ENCODE measurements around the gene ARHGAP29. TPM values are rescaled to one million over a fixed set of nuclear protein-coding genes. Genes with fewer than 3 reads are reported as not detected.

Gene ARHGAP29
- total RNA-seq, 4 donors from 2014 or later = 18.4 to 40.2 (median 23.7) TPM

DNA sequence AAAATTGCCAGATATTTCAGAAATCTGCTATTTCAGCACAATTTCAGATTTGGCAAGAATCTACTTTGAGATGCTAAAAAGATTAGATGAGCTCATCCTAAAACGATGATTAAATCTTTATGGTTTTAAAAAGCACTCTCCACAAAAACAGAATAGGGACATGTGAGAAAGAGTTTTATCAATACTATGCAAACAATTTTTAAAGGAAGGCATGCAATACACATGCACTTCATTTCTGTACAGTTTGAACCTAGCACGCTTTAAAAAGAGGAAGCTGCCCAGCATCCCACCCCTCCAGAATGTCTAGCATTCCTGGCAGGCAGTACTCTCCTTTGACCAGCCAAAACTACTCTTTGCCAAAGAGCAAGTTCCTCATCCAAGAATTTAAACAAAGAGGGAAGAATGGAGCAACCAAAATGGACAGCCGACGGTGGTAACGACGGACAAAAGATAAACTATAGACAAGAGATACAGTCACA is 1.3 kb downstream of the ARHGAP29 start:
- Histone ChIP-seq H3K4me1 (peaks cover 18 to 41% (median 36%) of the 10 kb centered on the region in 4 donors), H3K27me3 (peaks cover 0 to 22% (median 0%) of the 10 kb centered on the region in 4 donors), H3K9me3 (no peaks in the 10 kb centered on the region), H3K4me3 (peak overlapping the region; percentile 80 to 96 (median 90)), H3K27ac (replicated peaks in 1 of 4) (peak overlapping the region; percentile 87 to 92 (median 91)), H3K36me3 (no peaks in the 10 kb centered on the region)
- WGBS = 1% methylated on average over 6 of the region's 6 CpGs
- intact Hi-C loops (cut with DNase I) = loop anchor here (2.0 to 5.0 kb wide), 3 partner anchors 99 to 189 kb away; no protein-coding TSS in a partner anchor
- TF ChIP-seq POLR2A (IDR thresholded peaks at IDR 0.05; ENCODE audit: low read depth) (no peak), EP300 (IDR thresholded peaks at IDR 0.05) (no peak), POLR2AphosphoS5 (IDR thresholded peaks at IDR 0.05) (no peak)
- TF ChIP-seq, protein P1, sequence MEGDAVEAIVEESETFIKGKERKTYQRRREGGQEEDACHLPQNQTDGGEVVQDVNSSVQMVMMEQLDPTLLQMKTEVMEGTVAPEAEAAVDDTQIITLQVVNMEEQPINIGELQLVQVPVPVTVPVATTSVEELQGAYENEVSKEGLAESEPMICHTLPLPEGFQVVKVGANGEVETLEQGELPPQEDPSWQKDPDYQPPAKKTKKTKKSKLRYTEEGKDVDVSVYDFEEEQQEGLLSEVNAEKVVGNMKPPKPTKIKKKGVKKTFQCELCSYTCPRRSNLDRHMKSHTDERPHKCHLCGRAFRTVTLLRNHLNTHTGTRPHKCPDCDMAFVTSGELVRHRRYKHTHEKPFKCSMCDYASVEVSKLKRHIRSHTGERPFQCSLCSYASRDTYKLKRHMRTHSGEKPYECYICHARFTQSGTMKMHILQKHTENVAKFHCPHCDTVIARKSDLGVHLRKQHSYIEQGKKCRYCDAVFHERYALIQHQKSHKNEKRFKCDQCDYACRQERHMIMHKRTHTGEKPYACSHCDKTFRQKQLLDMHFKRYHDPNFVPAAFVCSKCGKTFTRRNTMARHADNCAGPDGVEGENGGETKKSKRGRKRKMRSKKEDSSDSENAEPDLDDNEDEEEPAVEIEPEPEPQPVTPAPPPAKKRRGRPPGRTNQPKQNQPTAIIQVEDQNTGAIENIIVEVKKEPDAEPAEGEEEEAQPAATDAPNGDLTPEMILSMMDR (IDR thresholded peaks at IDR 0.05) = no peak
- DNase-seq (ENCODE audit: extremely low spot score) = no peak

DNA sequence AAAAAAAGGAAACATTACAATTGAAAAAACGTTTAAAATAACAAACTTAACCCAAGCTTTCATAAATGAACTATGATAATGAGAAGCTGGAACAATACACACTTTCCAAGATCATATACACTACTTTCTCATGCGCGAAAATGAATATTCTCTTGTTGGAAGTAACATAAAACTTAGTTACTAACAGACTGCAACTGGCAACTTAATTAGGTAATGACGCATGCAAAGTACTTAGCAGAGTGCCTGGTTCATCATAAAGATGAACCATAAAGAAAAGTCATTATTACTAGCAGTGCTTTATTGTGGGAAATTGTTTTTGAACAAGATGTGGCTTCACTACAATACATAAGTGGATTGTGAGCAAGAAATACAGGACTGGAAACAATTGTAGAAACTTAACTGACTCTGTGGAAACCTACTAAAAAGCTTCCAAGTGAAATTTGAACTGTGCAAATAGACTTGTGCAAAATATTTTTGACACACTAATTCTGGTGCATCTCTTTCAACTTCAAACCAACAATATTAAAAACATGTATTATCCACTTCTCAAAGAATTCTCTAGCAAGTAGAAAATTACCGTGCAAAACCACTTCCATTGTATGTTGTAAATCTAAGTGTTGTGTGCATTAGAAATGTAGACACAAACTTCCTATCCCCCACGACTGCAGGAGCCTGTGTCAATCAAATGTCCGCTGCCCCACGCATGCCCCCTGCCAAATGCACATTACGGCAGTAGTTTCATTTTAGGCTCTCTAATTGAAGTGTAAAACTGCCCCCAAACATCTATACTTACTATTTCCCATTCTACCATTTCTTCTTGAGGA is 2.0 kb downstream of the ARHGAP29 start:
- 44% methylated on average over 9 of the region's 9 CpGs for whole genome bisulfite sequencing
- peak overlapping the region; percentile 80 to 96 (median 90) for H3K4me3 ChIP-seq
- peak overlapping the region; percentile 87 to 92 (median 91) for H3K27ac ChIP-seq (replicated peaks in 1 of 4)
- peaks cover 0 to 22% (median 0%) of the 10 kb centered on the region in 4 donors for H3K27me3 ChIP-seq
- TF ChIP-seq POLR2A (IDR thresholded peaks at IDR 0.05; ENCODE audit: low read depth) = no peak
- TF ChIP-seq EP300 (IDR thresholded peaks at IDR 0.05) = no peak
- no peak for TF ChIP-seq POLR2AphosphoS5 (IDR thresholded peaks at IDR 0.05)
- TF ChIP-seq, protein P1 (IDR thresholded peaks at IDR 0.05) = no peak
- no peak for DNase-seq (ENCODE audit: extremely low spot score)
- peaks cover 24 to 44% (median 39%) of the 10 kb centered on the region in 4 donors for H3K4me1 ChIP-seq
- intact Hi-C loops (cut with DNase I) = loop anchor here (2.0 to 5.0 kb wide), 3 partner anchors 99 to 188 kb away; no protein-coding TSS in a partner anchor
- H3K9me3 ChIP-seq = no peaks in the 10 kb centered on the region
- H3K36me3 ChIP-seq = no peaks in the 10 kb centered on the region

DNA sequence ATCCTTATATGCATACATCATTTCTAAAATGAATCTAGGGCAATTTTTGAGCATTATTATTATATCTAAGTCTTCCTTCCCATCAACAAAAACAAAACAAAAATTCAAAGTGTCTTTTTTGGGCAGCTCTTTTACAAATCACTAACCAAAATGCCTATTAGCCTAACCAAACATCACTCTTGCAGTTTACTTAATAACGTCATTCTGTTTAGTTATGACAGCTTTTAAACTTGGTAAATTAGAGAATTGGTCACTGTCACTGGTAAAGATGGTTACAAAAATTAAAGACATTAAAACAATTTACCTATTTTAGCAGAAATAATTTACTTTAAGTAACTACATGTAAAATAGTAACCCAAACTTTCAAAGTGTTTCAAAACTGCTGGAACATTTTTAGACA is 2.8 kb downstream of the ARHGAP29 start:
- intact Hi-C loops (cut with DNase I) = loop anchor here (5.0 kb wide), 2 partner anchors 172 to 187 kb away; no protein-coding TSS in a partner anchor

DNA sequence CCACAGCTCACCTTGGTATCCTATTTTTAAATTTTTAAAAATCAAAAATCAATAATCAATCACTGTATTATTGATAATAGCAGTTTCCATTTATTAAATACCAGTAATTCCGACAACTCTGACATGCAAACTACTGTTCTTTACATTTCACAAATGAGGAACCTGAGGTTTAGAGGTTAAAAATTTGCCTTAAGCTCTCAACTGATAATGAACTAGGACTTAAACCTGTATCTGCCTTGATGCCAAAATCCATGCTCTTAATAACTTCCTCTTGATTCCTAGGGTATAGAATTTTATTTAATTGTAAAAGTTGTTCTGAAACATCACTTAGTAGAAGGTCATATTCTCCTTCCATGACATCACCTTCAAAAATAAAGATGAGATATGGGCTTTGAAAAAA is 5.6 kb downstream of the ARHGAP29 start:
- WGBS = 67% methylated on average over 1 of the region's 1 CpG
- Histone ChIP-seq H3K27ac (replicated peaks in 1 of 4) (peak overlapping the region in 1 of 4 donors; percentile 3), H3K4me3 (no peak overlapping the region), H3K36me3 (no peaks in the 10 kb centered on the region), H3K9me3 (no peaks in the 10 kb centered on the region), H3K4me1 (peaks cover 23 to 35% (median 28%) of the 10 kb centered on the region in 4 donors), H3K27me3 (peaks cover 0 to 9% (median 0%) of the 10 kb centered on the region in 4 donors)
- TF ChIP-seq EP300 (IDR thresholded peaks at IDR 0.05) (no peak), POLR2AphosphoS5 (IDR thresholded peaks at IDR 0.05) (no peak), POLR2A (IDR thresholded peaks at IDR 0.05; ENCODE audit: low read depth) (no peak)
- TF ChIP-seq, protein P1 (IDR thresholded peaks at IDR 0.05) = no peak
- DNase-seq (ENCODE audit: extremely low spot score) = no peak
- intact Hi-C loops (cut with DNase I) = no loop called here

More for the DNA sequence above, 2.8 kb downstream of the ARHGAP29 start:
- H3K4me1 ChIP-seq = peaks cover 26 to 44% (median 39%) of the 10 kb centered on the region in 4 donors
- no peaks in the 10 kb centered on the region for H3K36me3 ChIP-seq
- no peak for DNase-seq (ENCODE audit: extremely low spot score)
- no peaks in the 10 kb centered on the region for H3K9me3 ChIP-seq
- WGBS = 43% methylated on average over 1 of the region's 1 CpG
- TF ChIP-seq, protein P1 (IDR thresholded peaks at IDR 0.05) = no peak
- TF ChIP-seq POLR2A (IDR thresholded peaks at IDR 0.05; ENCODE audit: low read depth) (no peak), EP300 (IDR thresholded peaks at IDR 0.05) (no peak), POLR2AphosphoS5 (IDR thresholded peaks at IDR 0.05) (no peak)
- H3K4me3 ChIP-seq = no peak overlapping the region
- H3K27me3 ChIP-seq = peaks cover 0 to 22% (median 0%) of the 10 kb centered on the region in 4 donors
- peak overlapping the region in 1 of 4 donors; percentile 25 for H3K27ac ChIP-seq (replicated peaks in 1 of 4)
